Adrenal gland (tissue), 12 donors: Measurements from ENCODE around the gene MXRA8. TPM values are rescaled to one million over a fixed set of nuclear protein-coding genes. Genes with fewer than 3 reads are reported as not detected.

Experiments used
- DNase-seq, 7 donors: peaks; one replicate each; pipeline ENCODE4 v3.0.0-alpha.2; 2019 to 2020
- H3K27ac ChIP-seq, 5 donors: fragments of 200-600 bp; sonication (generic) in 4 of 5; 1 replicate in 3 of 5; 2 replicates in 2 of 5; pipeline versions ENCODE4 v1.5.1 to v1.8.0; 2016 to 2020; ENCODE audit warnings: mild to moderate bottlenecking in 1 of 5
- H3K27me3 ChIP-seq: fragments of 200-600 bp; 2 replicates; pipeline ENCODE4 v1.8.0; 2021
- H3K36me3 ChIP-seq, 2 donors: fragments of 200-600 bp; replicated peaks in 1 of 2; 1 replicate in 1 of 2; 2 replicates in 1 of 2; pipeline versions ENCODE4 v1.5.1 to v1.8.0; 2018 to 2022
- H3K4me1 ChIP-seq, 2 donors: fragments of 200-600 bp; replicated peaks in 1 of 2; 1 replicate in 1 of 2; 2 replicates in 1 of 2; pipeline versions ENCODE4 v1.5.1 to v1.8.0; 2018 to 2021
- H3K4me3 ChIP-seq, 4 donors: fragments of 200-600 bp; sonication (generic) in 3 of 4; one replicate each; pipeline ENCODE4 v1.5.1; 2016 to 2018
- H3K9me3 ChIP-seq, 3 donors: fragments of 200-600 bp; sonication (generic) in 1 of 3; replicated peaks in 1 of 3; 1 replicate in 2 of 3; 2 replicates in 1 of 3; pipeline versions ENCODE4 v1.5.1 to v1.8.0; 2016 to 2021
- CTCF ChIP-seq, 6 experiments: fragments of 450-650 bp in 4 of 6; fragments of 200-600 bp in 2 of 6; sonication (generic) in 1 of 6; IDR thresholded peaks; 1 replicate in 5 of 6; 2 replicates in 1 of 6; pipeline versions ENCODE4 v1.5.1 to v1.8.0; 2016 to 2021; ENCODE audit warnings: antibody characterized with exemption in 6 of 6, mild to moderate bottlenecking in 2 of 6, moderate library complexity in 1 of 6
- POLR2A ChIP-seq, 2 donors: fragments of 450-650 bp; IDR thresholded peaks; one replicate each; pipeline ENCODE4 v1.6.1; 2017; ENCODE audit warnings: antibody characterized with exemption in 2 of 2, mild to moderate bottlenecking in 2 of 2, moderate library complexity in 1 of 2
- WGBS, 4 donors: extraction: QIAGEN DNeasy Blood & Tissue Kit in 2 of 4; methylation state at CpG; one replicate each; pipeline versions ENCODE4 v1.1.5 to v1.1.7; 2013 to 2017; 5-methylcytosine and 5-hydroxymethylcytosine counted together
- intact Hi-C, 2 donors: fragments of 100-400 bp; cut with DNase I; formaldehyde crosslinking; loops; one replicate each; pipeline versions ENCODE4 v1.14.1 to v1.15.0; 2022 to 2023
- polyA plus RNA-seq, 3 donors: library from polyadenylated mRNA; stranded (reverse); fragments of 200-250 nt in 2 of 3; fragments of 350-450 nt in 1 of 3; fragmentation: Illumina TruSeq in 1 of 3; extraction: RNeasy Lipid Tissue Mini Kit (QIAGEN cat#74804) in 1 of 3; gene quantifications; one replicate each; pipeline ENCODE4 v1.2.3, GENCODE V29; 2013 to 2014
- total RNA-seq, 9 donors: library from RNA; depleted of rRNA in 4 of 9; stranded (reverse); fragments of >200 nt in 4 of 9; fragments of 120-200 nt in 1 of 9; fragmentation: NEBNext Ultra II Directional in 1 of 9; extraction: Animal tissue kit (Norgen Biotek cat#: 25700) in 1 of 9; gene quantifications; one replicate each; pipeline versions ENCODE4 v1.1.0 to v1.2.4, GENCODE V29; 2013 to 2023
- donor health status: healthy with polysubstance abuse.
- donor health status: Bipolar disorder and iron deficiency.
- donor health status: DM: yes; HTN: yes; CAD: no.
- donor health status: DM: no; HTN: no; CAD: no.
- donor health status: DM: no; HTN: no; CAD: no.
- donor health status: DM: yes; HTN: yes; CAD: no.

Gene MXRA8
- total and polyA plus RNA-seq, 12 donors = 8.4 to 104 (median 46.6) TPM

- Histone ChIP-seq H3K36me3 (peaks cover 0 to 10% of the 10 kb centered on the region in 2 donors), H3K27ac (peak overlapping the region; percentile 87 to 94 (median 90)), H3K27me3 (no peaks in the 10 kb centered on the region), H3K4me1 (peaks cover 7 to 31% of the 10 kb centered on the region in 2 donors), H3K4me3 (peak overlapping the region; percentile 52 to 83 (median 72)), H3K9me3 (no peaks in the 10 kb centered on the region)
- TF ChIP-seq CTCF (IDR thresholded peaks at IDR 0.05) (no peak), POLR2A (IDR thresholded peaks at IDR 0.05) (no peak)
- intact Hi-C loops = no loop called here
- DNase-seq = no peak
- WGBS, 4 donors = 1% methylated on average over 24 of the region's 24 CpGs; no CpG with 5 or more reads in 2 of the 4 donors
Observed at GRCh38 chr1:1374589-1374928, 16.2 kb upstream of the MXRA8 start.

- 46 to 82% (median 50%) methylated on average over 30 to 52 of the region's 52 CpGs for WGBS, 4 donors
- Histone ChIP-seq H3K27ac (peak overlapping the region in 3 of 5 donors; percentile 88 to 94 (median 90)), H3K36me3 (peaks cover 0 to 10% of the 10 kb centered on the region in 2 donors), H3K27me3 (no peaks in the 10 kb centered on the region), H3K4me3 (peak overlapping the region in 3 of 4 donors; percentile 65 to 83 (median 79)), H3K9me3 (no peaks in the 10 kb centered on the region), H3K4me1 (peaks cover 7 to 31% of the 10 kb centered on the region in 2 donors)
- TF ChIP-seq CTCF (IDR thresholded peaks at IDR 0.05) = no peak
- TF ChIP-seq POLR2A (IDR thresholded peaks at IDR 0.05) = no peak
- DNase-seq = peak in 1 of 7 donors; percentile 36
- intact Hi-C loops = no loop called here
Observed at GRCh38 chr1:1373815-1374588, 15.6 kb upstream of the MXRA8 start.

- TF ChIP-seq POLR2A (IDR thresholded peaks at IDR 0.05) (no peak), CTCF (IDR thresholded peaks at IDR 0.05) (no peak)
- H3K27me3 ChIP-seq = no peaks in the 10 kb centered on the region
- H3K4me1 ChIP-seq = peaks cover 7 to 31% of the 10 kb centered on the region in 2 donors
- intact Hi-C loops = no loop called here
- H3K36me3 ChIP-seq = peaks cover 0 to 10% of the 10 kb centered on the region in 2 donors
- no peak overlapping the region for H3K27ac ChIP-seq
- WGBS, 4 donors = 85 to 91% (median 86%) methylated on average over 12 to 26 of the region's 26 CpGs
- no peaks in the 10 kb centered on the region for H3K9me3 ChIP-seq
- no peak overlapping the region for H3K4me3 ChIP-seq
- DNase-seq = peak in 1 of 7 donors; percentile 36
Observed at GRCh38 chr1:1373051-1373814, 14.9 kb upstream of the MXRA8 start.
